Caco-2 (cell line): ENCODE measurements around the gene NIM1K. TPM values are rescaled to one million over a fixed set of nuclear protein-coding genes. Genes with fewer than 3 reads are reported as not detected.
A peak's percentile ranks its signal among the peaks of the same experiment; 100 is the strongest.
"Not testable (repeated sequence)": the region's sequence is repeated elsewhere in the genome, so short reads cannot be mapped to it uniquely, and the experiment has no call there.

Experiments used
- BruUV-seq: library from RNA; stranded (reverse); fragments of 400-500 nt; replicated peaks from 2 replicates; lab custom pipeline; 2021; lab: Mats Ljungman, UMichigan
- CTCF ChIA-PET: fragments of 300-600 bp; sonication (Branson Sonifier 250); formaldehyde crosslinking; loops from one replicate; lab custom pipeline; 2022; ENCODE audit warnings: antibody characterized with exemption; lab: Charles Lee
- POLR2A ChIA-PET: fragments of 300-600 bp; sonication (Branson Sonifier 250); formaldehyde crosslinking; loops from one replicate; lab custom pipeline; 2022; ENCODE audit warnings: antibody characterized with exemption; lab: Charles Lee
- DNase-seq, 2 experiments: peaks; one replicate each; pipeline versions ENCODE4 v3.0.0 to v3.0.0-alpha.2; 2020 to 2022
- H3K27me3 ChIP-seq: replicated peaks from 2 replicates; pipeline ENCODE4 v1.6.0; 2011; ENCODE audit warnings: low read length; ENCODE audit not compliant: control insufficient read depth, insufficient read depth
- H3K36me3 ChIP-seq: 2 replicates; pipeline ENCODE4 v1.5.1; 2011; ENCODE audit warnings: low read length; ENCODE audit not compliant: control insufficient read depth, insufficient read depth
- H3K4me1 ChIP-seq: fragments of 250-450 bp; sonication (Bioruptor Pico); 2 replicates; pipeline ENCODE4 v1.5.1; 2020; ENCODE audit warnings: mild to moderate bottlenecking
- H3K4me3 ChIP-seq: 2 replicates; pipeline ENCODE4 v1.5.1; 2011; ENCODE audit warnings: low read depth, mild to moderate bottlenecking, control low read depth, low read length
- H3K9me3 ChIP-seq: fragments of 250-450 bp; sonication (Bioruptor Pico); 2 replicates; pipeline ENCODE4 v1.5.1; 2020; ENCODE audit warnings: mild to moderate bottlenecking, moderate library complexity
- H3K27ac Mint-ChIP-seq: one replicate; pipeline ENCODE4 v1.8.0; 2022; ENCODE audit warnings: mixed read lengths; ENCODE audit not compliant: unreplicated experiment
- H3K27me3 Mint-ChIP-seq: one replicate; pipeline ENCODE4 v1.8.0; 2022; ENCODE audit warnings: mixed read lengths; ENCODE audit not compliant: insufficient read depth, unreplicated experiment
- H3K36me3 Mint-ChIP-seq: one replicate; pipeline ENCODE4 v1.8.0; 2022; ENCODE audit warnings: mild to moderate bottlenecking, mixed read lengths; ENCODE audit not compliant: insufficient read depth, unreplicated experiment
- H3K4me1 Mint-ChIP-seq: one replicate; pipeline ENCODE4 v1.8.0; 2022; ENCODE audit warnings: low read depth, mixed read lengths; ENCODE audit not compliant: unreplicated experiment
- H3K4me3 Mint-ChIP-seq: one replicate; pipeline ENCODE4 v1.8.0; 2022; ENCODE audit warnings: mild to moderate bottlenecking, moderate library complexity, mixed read lengths; ENCODE audit not compliant: unreplicated experiment
- H3K9me3 Mint-ChIP-seq: one replicate; pipeline ENCODE4 v1.8.0; 2022; ENCODE audit warnings: mixed read lengths; ENCODE audit not compliant: unreplicated experiment
- CTCF ChIP-seq, 2 experiments: fragments of 200-600 bp in 1 of 2; IDR thresholded peaks; 1 replicate in 1 of 2; 2 replicates in 1 of 2; pipeline versions ENCODE4 v1.5.1 to v1.8.0; 2011 to 2022; ENCODE audit warnings: antibody characterized with exemption in 1 of 2, control low read depth in 1 of 2, inconsistent platforms in 1 of 2, low read depth in 1 of 2, low read length in 1 of 2, mild to moderate bottlenecking in 1 of 2, moderate library complexity in 1 of 2; ENCODE audit not compliant: insufficient read depth in 1 of 2, severe bottlenecking in 1 of 2, unreplicated experiment in 1 of 2
- intact Hi-C: fragments of 100-400 bp; cut with micrococcal nuclease; formaldehyde crosslinking; loops from one replicate; pipeline ENCODE4 v1.10.0; 2022; ENCODE audit not compliant: unreplicated experiment
- total RNA-seq: library from RNA; stranded (reverse); gene quantifications from 2 replicates; pipeline ENCODE4 v1.2.3, GENCODE V29; 2022

The NIM1K gene
- total RNA-seq, 1 experiment from 2014 or later = not detected

GRCh38 chr5:43315682-43316081 lies 123.7 kb downstream of the NIM1K start:
- Histone ChIP-seq H3K27me3 (no peaks in the 10 kb centered on the region), H3K9me3 (no peaks in the 10 kb centered on the region), H3K36me3 (peaks cover 6% of the 10 kb centered on the region; the same call in 1 of the 2 replicates), H3K4me1 (peaks cover 34% of the 10 kb centered on the region), H3K4me3 (no peak overlapping the region)
- Mint-ChIP-seq H3K27ac (peak overlapping the region; percentile 83), H3K27me3 (no peaks in the 10 kb centered on the region), H3K4me3 (peak overlapping the region; percentile 74), H3K36me3 (peaks cover 39% of the 10 kb centered on the region), H3K9me3 (no peaks in the 10 kb centered on the region), H3K4me1 (peaks cover 24% of the 10 kb centered on the region)
- TF ChIP-seq CTCF (IDR thresholded peaks at IDR 0.05; ENCODE audit: insufficient read depth in 1 of 2, low read depth in 1 of 2, low read length in 1 of 2, severe bottlenecking in 1 of 2, unreplicated experiment in 1 of 2) = no peak
- no peak for DNase-seq
- POLR2A ChIA-PET = interaction anchor here (0.8 kb wide), 1 partner anchor 199 kb away, joined by 3 read pairs; the partner anchor contains the start of gene C5orf34
- CTCF ChIA-PET = no interaction called here
- intact Hi-C loops = no loop called here
- TSS peak; percentile 48 for BruUV-seq

GRCh38 chr5:43316421-43316820 lies 124.4 kb downstream of the NIM1K start:
- BruUV-seq = no TSS peak
- CTCF ChIA-PET = no interaction called here

GRCh38 chr5:43320846-43321245 lies 128.8 kb downstream of the NIM1K start:
- POLR2A ChIA-PET = no interaction called here
- DNase-seq = no peak
- no peak overlapping the region for H3K4me3 Mint-ChIP-seq
- peaks cover 7% of the 10 kb centered on the region for H3K4me1 Mint-ChIP-seq
- TF ChIP-seq CTCF (IDR thresholded peaks at IDR 0.05; ENCODE audit: insufficient read depth in 1 of 2, low read depth in 1 of 2, low read length in 1 of 2, severe bottlenecking in 1 of 2, unreplicated experiment in 1 of 2) = no peak
- CTCF ChIA-PET = no interaction called here
- Histone ChIP-seq H3K9me3 (no peaks in the 10 kb centered on the region), H3K36me3 (peaks cover 2% of the 10 kb centered on the region; the same call in 1 of the 2 replicates), H3K27me3 (no peaks in the 10 kb centered on the region), H3K4me1 (peaks cover 2% of the 10 kb centered on the region), H3K4me3 (no peak overlapping the region)
- intact Hi-C loops = no loop called here
- H3K36me3 Mint-ChIP-seq = no peaks in the 10 kb centered on the region
- H3K27ac Mint-ChIP-seq = no peak overlapping the region
- no TSS peak for BruUV-seq
- H3K9me3 Mint-ChIP-seq = peaks cover 5% of the 10 kb centered on the region
- H3K27me3 Mint-ChIP-seq = no peaks in the 10 kb centered on the region

More at GRCh38 chr5:43316421-43316820, 124.4 kb downstream of the NIM1K start:
- intact Hi-C loops = no loop called here
- H3K4me1 Mint-ChIP-seq = peaks cover 24% of the 10 kb centered on the region
- peaks cover 33% of the 10 kb centered on the region for H3K36me3 Mint-ChIP-seq
- Histone ChIP-seq H3K27me3 (no peaks in the 10 kb centered on the region), H3K36me3 (peaks cover 5% of the 10 kb centered on the region; the same call in 1 of the 2 replicates), H3K4me1 (peaks cover 30% of the 10 kb centered on the region), H3K9me3 (no peaks in the 10 kb centered on the region), H3K4me3 (no peak overlapping the region)
- no peak for DNase-seq
- peak overlapping the region; percentile 74 for H3K4me3 Mint-ChIP-seq
- no peaks in the 10 kb centered on the region for H3K27me3 Mint-ChIP-seq
- H3K9me3 Mint-ChIP-seq = no peaks in the 10 kb centered on the region
- H3K27ac Mint-ChIP-seq = peak overlapping the region; percentile 71
- no peak for TF ChIP-seq CTCF (IDR thresholded peaks at IDR 0.05; ENCODE audit: insufficient read depth in 1 of 2, low read depth in 1 of 2, low read length in 1 of 2, severe bottlenecking in 1 of 2, unreplicated experiment in 1 of 2)
- POLR2A ChIA-PET = no interaction called here

- intact Hi-C loops, DNase-seq, H3K4me3 Mint-ChIP-seq, H3K4me1 ChIP-seq, H3K27me3 Mint-ChIP-seq, H3K36me3 Mint-ChIP-seq, H3K27me3 ChIP-seq, POLR2A ChIA-PET, H3K4me3 ChIP-seq, H3K4me1 Mint-ChIP-seq, H3K27ac Mint-ChIP-seq, H3K36me3 ChIP-seq, CTCF ChIA-PET, H3K9me3 ChIP-seq, BruUV-seq: not testable (repeated sequence)
- peaks cover 15% of the 10 kb centered on the region for H3K9me3 Mint-ChIP-seq
Measured at GRCh38 chr5:43323488-43323887, 131.5 kb downstream of the NIM1K start.

GRCh38 chr5:43325624-43326023 lies 133.6 kb downstream of the NIM1K start:
- H3K27me3 Mint-ChIP-seq, H3K4me3 ChIP-seq, intact Hi-C loops, CTCF ChIA-PET, POLR2A ChIA-PET, BruUV-seq, H3K36me3 ChIP-seq, H3K9me3 ChIP-seq, H3K36me3 Mint-ChIP-seq, H3K4me3 Mint-ChIP-seq, H3K4me1 ChIP-seq, H3K27ac Mint-ChIP-seq, H3K27me3 ChIP-seq, DNase-seq, H3K4me1 Mint-ChIP-seq: not testable (repeated sequence)
- peaks cover 15% of the 10 kb centered on the region for H3K9me3 Mint-ChIP-seq
